Measurements from ENCODE around the gene ANKRD10. TPM values are rescaled to one million over a fixed set of nuclear protein-coding genes. Genes with fewer than 3 reads are reported as not detected.
"Not testable (repeated sequence)": the region's sequence is repeated elsewhere in the genome, so short reads cannot be mapped to it uniquely, and the experiment has no call there.

Gene ANKRD10
- total and polyA plus RNA-seq, 5 donors from 2014 or later, result 66.5 to 139 (median 77.9) TPM

DNA sequence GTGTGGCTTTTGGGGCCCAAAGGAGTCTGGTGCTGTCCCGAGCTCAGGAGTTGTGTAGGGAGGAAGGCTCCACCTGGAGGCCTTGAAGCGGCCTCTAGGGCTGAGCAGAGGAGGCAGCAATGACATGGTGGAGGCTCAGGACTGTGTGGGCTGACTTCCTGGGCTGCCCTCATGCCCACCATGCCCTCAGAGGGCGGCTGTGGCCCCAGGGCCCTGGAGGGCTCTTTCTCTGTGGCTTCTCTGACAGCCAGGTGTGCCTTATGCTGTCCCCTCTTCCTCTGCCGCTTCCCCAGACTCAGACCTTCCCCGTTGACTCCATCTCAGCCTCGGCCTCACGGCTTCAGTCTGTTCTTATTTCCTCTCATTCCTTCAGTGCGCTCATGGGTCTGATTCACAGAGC is 35.5 kb upstream of the ANKRD10 start:
- Histone ChIP-seq H3K4me1 (ENCODE audit: control insufficient read depth, insufficient read depth, low read length, poor library complexity, severe bottlenecking) (no peaks in the 10 kb centered on the region), H3K27ac (ENCODE audit: insufficient read depth, low read length, poor library complexity, severe bottlenecking) (no peak overlapping the region), H3K36me3 (ENCODE audit: control insufficient read depth, insufficient read depth, low read length) (no peaks in the 10 kb centered on the region), H3K4me3 (ENCODE audit: low read depth, low read length) (no peak overlapping the region), H3K27me3 (ENCODE audit: control insufficient read depth, insufficient read depth, low read length) (no peaks in the 10 kb centered on the region), H3K9me3 (ENCODE audit: control insufficient read depth in 2 of 2, low read length in 2 of 2) (no peaks in the 10 kb centered on the region)
- Mint-ChIP-seq H3K27ac (no peak overlapping the region), H3K27me3 (no peaks in the 10 kb centered on the region), H3K4me3 (no peak overlapping the region), H3K36me3 (no peaks in the 10 kb centered on the region), H3K4me1 (no peaks in the 10 kb centered on the region), H3K9me3 (no peaks in the 10 kb centered on the region)
- DNase-seq (no peak), ATAC-seq (ENCODE audit: low read depth in 2 of 2) (no peak)

- Mint-ChIP-seq H3K9me3 (no peaks in the 10 kb centered on the region), H3K36me3 (no peaks in the 10 kb centered on the region), H3K27ac (no peak overlapping the region), H3K27me3 (no peaks in the 10 kb centered on the region), H3K4me1 (no peaks in the 10 kb centered on the region), H3K4me3 (no peak overlapping the region)
- Histone ChIP-seq H3K27me3 (ENCODE audit: control insufficient read depth, insufficient read depth, low read length) (no peaks in the 10 kb centered on the region), H3K4me3 (ENCODE audit: low read depth, low read length) (no peak overlapping the region), H3K4me1 (ENCODE audit: control insufficient read depth, insufficient read depth, low read length, poor library complexity, severe bottlenecking) (no peaks in the 10 kb centered on the region), H3K36me3 (ENCODE audit: control insufficient read depth, insufficient read depth, low read length) (no peaks in the 10 kb centered on the region), H3K27ac (ENCODE audit: insufficient read depth, low read length, poor library complexity, severe bottlenecking) (no peak overlapping the region), H3K9me3 (ENCODE audit: control insufficient read depth in 2 of 2, low read length in 2 of 2) (no peaks in the 10 kb centered on the region)
- no peak for ATAC-seq (ENCODE audit: low read depth in 2 of 2)
- no peak for DNase-seq
Observed at GRCh38 chr13:110949628-110950027, 34.8 kb upstream of the ANKRD10 start.

GRCh38 chr13:110949116-110949515 is 34.2 kb upstream of the ANKRD10 start:
- H3K27me3 Mint-ChIP-seq, result no peaks in the 10 kb centered on the region

DNA sequence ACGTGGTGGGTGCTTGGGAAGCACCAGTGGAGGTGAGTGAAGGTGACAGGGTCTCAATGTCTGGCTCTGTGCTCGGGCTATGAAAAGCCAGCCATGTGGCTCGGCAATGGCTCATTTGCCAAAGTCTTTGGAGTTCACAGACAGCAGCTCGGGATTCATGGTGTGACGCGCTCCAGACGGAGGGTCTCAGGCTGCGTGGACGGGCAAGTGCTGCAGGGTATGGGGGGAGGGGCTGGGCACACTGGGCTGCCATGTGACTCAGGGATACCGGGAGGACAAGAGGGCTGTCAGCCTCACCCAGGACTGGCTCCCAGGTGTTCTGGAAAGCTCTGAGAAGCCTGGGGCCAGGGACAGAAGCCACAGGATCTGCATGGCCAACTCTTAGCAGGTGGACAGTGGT is 32.5 kb upstream of the ANKRD10 start:
- H3K4me3 ChIP-seq (ENCODE audit: low read depth, low read length); H3K36me3 ChIP-seq (ENCODE audit: control insufficient read depth, insufficient read depth, low read length); H3K4me3 Mint-ChIP-seq; ATAC-seq (ENCODE audit: low read depth in 2 of 2); H3K4me1 ChIP-seq (ENCODE audit: control insufficient read depth, insufficient read depth, low read length, poor library complexity, severe bottlenecking); H3K27ac ChIP-seq (ENCODE audit: insufficient read depth, low read length, poor library complexity, severe bottlenecking); DNase-seq; H3K4me1 Mint-ChIP-seq; H3K27me3 ChIP-seq (ENCODE audit: control insufficient read depth, insufficient read depth, low read length); H3K27me3 Mint-ChIP-seq; H3K9me3 ChIP-seq (ENCODE audit: control insufficient read depth in 2 of 2, low read length in 2 of 2); H3K9me3 Mint-ChIP-seq; H3K36me3 Mint-ChIP-seq; H3K27ac Mint-ChIP-seq: not testable (repeated sequence)

More at GRCh38 chr13:110949116-110949515, 34.2 kb upstream of the ANKRD10 start:
- no peak overlapping the region for H3K4me3 Mint-ChIP-seq
- H3K4me1 Mint-ChIP-seq, result no peaks in the 10 kb centered on the region
- no peaks in the 10 kb centered on the region for H3K4me1 ChIP-seq (ENCODE audit: control insufficient read depth, insufficient read depth, low read length, poor library complexity, severe bottlenecking)
- no peaks in the 10 kb centered on the region for H3K27me3 ChIP-seq (ENCODE audit: control insufficient read depth, insufficient read depth, low read length)
- no peaks in the 10 kb centered on the region for H3K9me3 ChIP-seq (ENCODE audit: control insufficient read depth in 2 of 2, low read length in 2 of 2)
- H3K4me3 ChIP-seq (ENCODE audit: low read depth, low read length), result no peak overlapping the region
- H3K27ac Mint-ChIP-seq, result no peak overlapping the region
- H3K27ac ChIP-seq (ENCODE audit: insufficient read depth, low read length, poor library complexity, severe bottlenecking), result no peak overlapping the region
- no peaks in the 10 kb centered on the region for H3K36me3 Mint-ChIP-seq
- no peak for DNase-seq
- H3K36me3 ChIP-seq (ENCODE audit: control insufficient read depth, insufficient read depth, low read length), result no peaks in the 10 kb centered on the region
- H3K9me3 Mint-ChIP-seq, result no peaks in the 10 kb centered on the region
- ATAC-seq (ENCODE audit: low read depth in 2 of 2), result no peak

DNA sequence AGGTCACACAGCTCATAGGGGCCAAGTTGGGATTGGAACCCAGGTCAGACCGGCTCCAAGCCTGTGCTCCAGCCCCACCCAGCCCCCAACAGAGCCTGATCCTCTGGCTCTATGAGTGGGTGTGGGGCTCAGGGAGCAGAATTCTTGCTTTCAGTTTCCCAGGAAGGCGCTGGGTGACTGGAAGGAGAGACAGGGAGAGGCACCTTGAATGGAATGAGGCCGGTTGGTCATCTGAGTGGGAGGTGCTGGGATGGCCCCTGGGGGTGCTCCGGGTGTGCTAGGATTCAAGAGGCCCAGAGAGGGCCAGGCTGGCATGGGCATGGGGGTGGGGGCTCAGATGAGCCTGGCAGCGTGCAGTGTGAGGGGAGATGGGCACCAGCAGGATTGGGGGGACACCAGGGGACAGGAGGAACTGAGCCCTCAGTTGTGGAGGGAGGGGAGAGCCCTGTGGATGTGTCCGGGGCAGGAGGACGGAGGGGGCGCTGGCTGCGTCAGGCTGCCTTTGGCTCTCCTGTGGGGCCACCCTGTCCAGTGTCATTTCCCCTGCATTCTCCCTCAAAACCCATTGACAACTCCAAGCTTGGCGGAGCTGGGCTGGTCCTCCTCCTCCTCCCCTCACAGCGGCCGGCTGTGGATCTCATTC is 31.2 kb upstream of the ANKRD10 start:
- no peak overlapping the region for H3K4me3 ChIP-seq (ENCODE audit: low read depth, low read length)
- DNase-seq (no peak), ATAC-seq (ENCODE audit: low read depth in 2 of 2) (no peak)
- Mint-ChIP-seq H3K9me3 (no peaks in the 10 kb centered on the region), H3K27me3 (no peaks in the 10 kb centered on the region), H3K4me1 (peaks cover 0 to 5% (median 0%) of the 10 kb centered on the region in 4 donors), H3K4me3 (no peak overlapping the region), H3K36me3 (no peaks in the 10 kb centered on the region), H3K27ac (no peak overlapping the region)
- no peaks in the 10 kb centered on the region for H3K27me3 ChIP-seq (ENCODE audit: control insufficient read depth, insufficient read depth, low read length)
- no peaks in the 10 kb centered on the region for H3K4me1 ChIP-seq (ENCODE audit: control insufficient read depth, insufficient read depth, low read length, poor library complexity, severe bottlenecking)
- no peaks in the 10 kb centered on the region for H3K36me3 ChIP-seq (ENCODE audit: control insufficient read depth, insufficient read depth, low read length)
- no peaks in the 10 kb centered on the region for H3K9me3 ChIP-seq (ENCODE audit: control insufficient read depth in 2 of 2, low read length in 2 of 2)
- H3K27ac ChIP-seq (ENCODE audit: insufficient read depth, low read length, poor library complexity, severe bottlenecking), result no peak overlapping the region

GRCh38 chr13:110944968-110945927 is 30.4 kb upstream of the ANKRD10 start:
- H3K27me3 Mint-ChIP-seq, result no peaks in the 10 kb centered on the region
- no peaks in the 10 kb centered on the region for H3K4me1 ChIP-seq (ENCODE audit: control insufficient read depth, insufficient read depth, low read length, poor library complexity, severe bottlenecking)
- no peak overlapping the region for H3K4me3 ChIP-seq (ENCODE audit: low read depth, low read length)
- no peaks in the 10 kb centered on the region for H3K27me3 ChIP-seq (ENCODE audit: control insufficient read depth, insufficient read depth, low read length)
- H3K27ac ChIP-seq (ENCODE audit: insufficient read depth, low read length, poor library complexity, severe bottlenecking), result no peak overlapping the region
- no peaks in the 10 kb centered on the region for H3K36me3 ChIP-seq (ENCODE audit: control insufficient read depth, insufficient read depth, low read length)
- H3K9me3 Mint-ChIP-seq, result no peaks in the 10 kb centered on the region
- H3K36me3 Mint-ChIP-seq, result no peaks in the 10 kb centered on the region
- H3K27ac Mint-ChIP-seq, result no peak overlapping the region
- H3K4me3 Mint-ChIP-seq, result no peak overlapping the region
- ATAC-seq (ENCODE audit: low read depth in 2 of 2) (no peak), DNase-seq (no peak)
- H3K9me3 ChIP-seq (ENCODE audit: control insufficient read depth in 2 of 2, low read length in 2 of 2), result no peaks in the 10 kb centered on the region
- H3K4me1 Mint-ChIP-seq, result peaks cover 0 to 5% (median 0%) of the 10 kb centered on the region in 4 donors

GRCh38 chr13:110944121-110944967 is 29.5 kb upstream of the ANKRD10 start:
- no peak overlapping the region for H3K27ac ChIP-seq (ENCODE audit: insufficient read depth, low read length, poor library complexity, severe bottlenecking)
- H3K27ac Mint-ChIP-seq, result no peak overlapping the region
- no peak overlapping the region for H3K4me3 Mint-ChIP-seq
- peak in 2 of 3 donors; percentile 14 to 81 for DNase-seq
- no peaks in the 10 kb centered on the region for H3K9me3 ChIP-seq (ENCODE audit: control insufficient read depth in 2 of 2, low read length in 2 of 2)
- H3K4me3 ChIP-seq (ENCODE audit: low read depth, low read length), result no peak overlapping the region
- H3K36me3 Mint-ChIP-seq, result no peaks in the 10 kb centered on the region
- no peaks in the 10 kb centered on the region for H3K27me3 Mint-ChIP-seq
- no peaks in the 10 kb centered on the region for H3K4me1 ChIP-seq (ENCODE audit: control insufficient read depth, insufficient read depth, low read length, poor library complexity, severe bottlenecking)
- H3K4me1 Mint-ChIP-seq, result peaks cover 0 to 5% (median 0%) of the 10 kb centered on the region in 4 donors
- H3K36me3 ChIP-seq (ENCODE audit: control insufficient read depth, insufficient read depth, low read length), result no peaks in the 10 kb centered on the region
- no peaks in the 10 kb centered on the region for H3K9me3 Mint-ChIP-seq
- ATAC-seq (ENCODE audit: low read depth in 2 of 2), result peak; percentile 46 to 65
- H3K27me3 ChIP-seq (ENCODE audit: control insufficient read depth, insufficient read depth, low read length), result no peaks in the 10 kb centered on the region

Measured in CD4-positive, CD25-positive, alpha-beta regulatory T cell (primary cell).